Activated naive CD4-positive, alpha-beta T cell treated with anti-CD3 and anti-CD28 coated beads for 36 hours (primary cell): Measurements from ENCODE around the gene MOV10L1. TPM values are rescaled to one million over a fixed set of nuclear protein-coding genes. Genes with fewer than 3 reads are reported as not detected.

Experiments
- CTCF ChIA-PET: fragments of 350-600 bp; sonication (Branson Sonifier 250); formaldehyde crosslinking; loops from one replicate; lab custom pipeline; 2021; ENCODE audit warnings: antibody characterized with exemption; lab: Charles Lee
- DNase-seq: peaks from one replicate; pipeline ENCODE4 v3.0.0-alpha.2; 2020
- H3K27ac Mint-ChIP-seq: one replicate; pipeline ENCODE4 v1.8.0; 2021; ENCODE audit warnings: mild to moderate bottlenecking, mixed read lengths
- H3K27me3 Mint-ChIP-seq: one replicate; pipeline ENCODE4 v1.8.0; 2021; ENCODE audit warnings: low read depth, mixed read lengths
- H3K36me3 Mint-ChIP-seq: one replicate; pipeline ENCODE4 v1.8.0; 2021; ENCODE audit warnings: low read depth, mixed read lengths
- H3K4me1 Mint-ChIP-seq: one replicate; pipeline ENCODE4 v1.8.0; 2021; ENCODE audit warnings: low read depth, mixed read lengths
- H3K4me3 Mint-ChIP-seq: one replicate; pipeline ENCODE4 v1.8.0; 2021; ENCODE audit warnings: mild to moderate bottlenecking, moderate library complexity, mixed read lengths
- H3K9me3 Mint-ChIP-seq: one replicate; pipeline ENCODE4 v1.8.0; 2021; ENCODE audit warnings: mixed read lengths
- intact Hi-C: fragments of 100-400 bp; cut with micrococcal nuclease; formaldehyde crosslinking; loops from one replicate; pipeline ENCODE4 v1.15.1; 2023
- total RNA-seq, 2 experiments: library from RNA; stranded (reverse); gene quantifications; one replicate each; pipeline ENCODE4 v1.2.3, GENCODE V29; 2021

The MOV10L1 gene
- not detected for total RNA-seq

- intact Hi-C loops = no loop called here
- Mint-ChIP-seq H3K27ac (no peak within 1 kb of the TSS), H3K4me3 (no peak within 1 kb of the TSS), H3K4me1 (peaks cover 9% of the 10 kb centered on the region), H3K27me3 (peaks cover 21% of the 10 kb centered on the region), H3K36me3 (peaks cover 11% of the 10 kb centered on the region), H3K9me3 (peaks cover 20% of the 10 kb centered on the region)
- no peak for DNase-seq
- CTCF ChIA-PET = no interaction called here
Observed at GRCh38 chr22:50089682-50090411, at the start of gene MOV10L1. Gene MOV10L1, plus strand, starts transcription at chr22:50090006. Its CDS starts 83 bp downstream, at chr22:50090089.

- Mint-ChIP-seq H3K36me3 (peaks cover 1% of the 10 kb centered on the region), H3K4me1 (peaks cover 5% of the 10 kb centered on the region), H3K4me3 (no peak overlapping the region), H3K27me3 (peaks cover 13% of the 10 kb centered on the region), H3K9me3 (peaks cover 6% of the 10 kb centered on the region), H3K27ac (no peak overlapping the region)
- intact Hi-C loops = no loop called here
- CTCF ChIA-PET = no interaction called here
- no peak for DNase-seq
Observed at GRCh38 chr22:50040717-50041116, 49.1 kb upstream of the MOV10L1 start.

GRCh38 chr22:50041361-50042065, 48.3 kb upstream of the MOV10L1 start:
- no peak for DNase-seq
- Mint-ChIP-seq H3K27ac (no peak overlapping the region), H3K9me3 (peaks cover 6% of the 10 kb centered on the region), H3K27me3 (peaks cover 13% of the 10 kb centered on the region), H3K4me1 (peaks cover 5% of the 10 kb centered on the region), H3K4me3 (no peak overlapping the region), H3K36me3 (peaks cover 1% of the 10 kb centered on the region)
- intact Hi-C loops = no loop called here
- CTCF ChIA-PET = no interaction called here

GRCh38 chr22:50044485-50045118, 45.2 kb upstream of the MOV10L1 start:
- no peak for DNase-seq
- CTCF ChIA-PET = no interaction called here
- no peak overlapping the region for H3K4me3 Mint-ChIP-seq
- intact Hi-C loops = no loop called here
- peaks cover 11% of the 10 kb centered on the region for H3K27me3 Mint-ChIP-seq
- no peaks in the 10 kb centered on the region for H3K36me3 Mint-ChIP-seq
- H3K27ac Mint-ChIP-seq = no peak overlapping the region
- no peaks in the 10 kb centered on the region for H3K9me3 Mint-ChIP-seq
- H3K4me1 Mint-ChIP-seq = peaks cover 5% of the 10 kb centered on the region

GRCh38 chr22:50045211-50046018, 44.4 kb upstream of the MOV10L1 start:
- H3K36me3 Mint-ChIP-seq = no peaks in the 10 kb centered on the region
- H3K27me3 Mint-ChIP-seq = peaks cover 11% of the 10 kb centered on the region
- no peak overlapping the region for H3K4me3 Mint-ChIP-seq
- CTCF ChIA-PET = no interaction called here
- H3K27ac Mint-ChIP-seq = no peak overlapping the region
- DNase-seq = no peak
- peaks cover 5% of the 10 kb centered on the region for H3K4me1 Mint-ChIP-seq
- intact Hi-C loops = no loop called here
- H3K9me3 Mint-ChIP-seq = no peaks in the 10 kb centered on the region

- H3K4me1 Mint-ChIP-seq = peaks cover 5% of the 10 kb centered on the region
- intact Hi-C loops = no loop called here
- no peak overlapping the region for H3K4me3 Mint-ChIP-seq
- DNase-seq = no peak
- H3K27me3 Mint-ChIP-seq = peaks cover 11% of the 10 kb centered on the region
- no peaks in the 10 kb centered on the region for H3K9me3 Mint-ChIP-seq
- no peak overlapping the region for H3K27ac Mint-ChIP-seq
- CTCF ChIA-PET = no interaction called here
- no peaks in the 10 kb centered on the region for H3K36me3 Mint-ChIP-seq
Observed at GRCh38 chr22:50046019-50046415, 43.8 kb upstream of the MOV10L1 start.

- H3K36me3 Mint-ChIP-seq = no peaks in the 10 kb centered on the region
- H3K27ac Mint-ChIP-seq = no peak overlapping the region
- CTCF ChIA-PET = no interaction called here
- no peak overlapping the region for H3K4me3 Mint-ChIP-seq
- H3K27me3 Mint-ChIP-seq = peaks cover 11% of the 10 kb centered on the region
- intact Hi-C loops = no loop called here
- H3K4me1 Mint-ChIP-seq = peaks cover 5% of the 10 kb centered on the region
- DNase-seq = no peak
- H3K9me3 Mint-ChIP-seq = no peaks in the 10 kb centered on the region
Observed at GRCh38 chr22:50046481-50047245, 43.1 kb upstream of the MOV10L1 start.

- H3K27me3 Mint-ChIP-seq = peaks cover 11% of the 10 kb centered on the region
- H3K9me3 Mint-ChIP-seq = no peaks in the 10 kb centered on the region
Observed at GRCh38 chr22:50047346-50047745, 42.5 kb upstream of the MOV10L1 start.

GRCh38 chr22:50048061-50048765, 41.6 kb upstream of the MOV10L1 start:
- CTCF ChIA-PET = no interaction called here
- no peak overlapping the region for H3K27ac Mint-ChIP-seq
- intact Hi-C loops = no loop called here
- no peaks in the 10 kb centered on the region for H3K36me3 Mint-ChIP-seq
- H3K4me3 Mint-ChIP-seq = no peak overlapping the region
- DNase-seq = no peak
- no peaks in the 10 kb centered on the region for H3K9me3 Mint-ChIP-seq
- H3K27me3 Mint-ChIP-seq = peaks cover 11% of the 10 kb centered on the region
- H3K4me1 Mint-ChIP-seq = peaks cover 5% of the 10 kb centered on the region

More at GRCh38 chr22:50047346-50047745, 42.5 kb upstream of the MOV10L1 start:
- CTCF ChIA-PET = no interaction called here
- intact Hi-C loops = no loop called here
- Mint-ChIP-seq H3K4me1 (peaks cover 5% of the 10 kb centered on the region), H3K36me3 (no peaks in the 10 kb centered on the region), H3K27ac (no peak overlapping the region), H3K4me3 (no peak overlapping the region)
- no peak for DNase-seq

- Mint-ChIP-seq H3K4me3 (no peak overlapping the region), H3K9me3 (peaks cover 4% of the 10 kb centered on the region), H3K4me1 (peaks cover 5% of the 10 kb centered on the region), H3K27ac (no peak overlapping the region), H3K27me3 (peaks cover 9% of the 10 kb centered on the region), H3K36me3 (no peaks in the 10 kb centered on the region)
- intact Hi-C loops = no loop called here
- CTCF ChIA-PET = no interaction called here
- no peak for DNase-seq
Observed at GRCh38 chr22:50048836-50049235, 41.0 kb upstream of the MOV10L1 start.
